ENCODE data around the gene DRAM2. TPM values are rescaled to one million over a fixed set of nuclear protein-coding genes. Genes with fewer than 3 reads are reported as not detected.

DRAM2 gene
- total RNA-seq, 4 donors from 2014 or later: 28.7 to 31.6 (median 30.0) TPM

GRCh38 chr1:111142356-111142975 lies 2.6 kb upstream of the DRAM2 start:
- Histone ChIP-seq H3K27ac (replicated peaks in 1 of 4) (no peak overlapping the region), H3K9me3 (no peaks in the 10 kb centered on the region), H3K4me3 (no peak overlapping the region), H3K4me1 (peaks cover 28 to 39% (median 34%) of the 10 kb centered on the region in 4 donors), H3K27me3 (no peaks in the 10 kb centered on the region), H3K36me3 (peaks cover 0 to 4% (median 0%) of the 10 kb centered on the region in 4 donors)
- intact Hi-C loops (cut with DNase I): no loop called here
- DNase-seq (ENCODE audit: extremely low spot score): no peak
- 76% methylated on average over 5 of the region's 5 CpGs for WGBS
- TF ChIP-seq CTCF (IDR thresholded peaks at IDR 0.05): no peak
- no peak for TF ChIP-seq POLR2A (IDR thresholded peaks at IDR 0.05; ENCODE audit: low read depth)
- no peak for TF ChIP-seq EP300 (IDR thresholded peaks at IDR 0.05)
- no peak for TF ChIP-seq POLR2AphosphoS5 (IDR thresholded peaks at IDR 0.05)

DNA sequence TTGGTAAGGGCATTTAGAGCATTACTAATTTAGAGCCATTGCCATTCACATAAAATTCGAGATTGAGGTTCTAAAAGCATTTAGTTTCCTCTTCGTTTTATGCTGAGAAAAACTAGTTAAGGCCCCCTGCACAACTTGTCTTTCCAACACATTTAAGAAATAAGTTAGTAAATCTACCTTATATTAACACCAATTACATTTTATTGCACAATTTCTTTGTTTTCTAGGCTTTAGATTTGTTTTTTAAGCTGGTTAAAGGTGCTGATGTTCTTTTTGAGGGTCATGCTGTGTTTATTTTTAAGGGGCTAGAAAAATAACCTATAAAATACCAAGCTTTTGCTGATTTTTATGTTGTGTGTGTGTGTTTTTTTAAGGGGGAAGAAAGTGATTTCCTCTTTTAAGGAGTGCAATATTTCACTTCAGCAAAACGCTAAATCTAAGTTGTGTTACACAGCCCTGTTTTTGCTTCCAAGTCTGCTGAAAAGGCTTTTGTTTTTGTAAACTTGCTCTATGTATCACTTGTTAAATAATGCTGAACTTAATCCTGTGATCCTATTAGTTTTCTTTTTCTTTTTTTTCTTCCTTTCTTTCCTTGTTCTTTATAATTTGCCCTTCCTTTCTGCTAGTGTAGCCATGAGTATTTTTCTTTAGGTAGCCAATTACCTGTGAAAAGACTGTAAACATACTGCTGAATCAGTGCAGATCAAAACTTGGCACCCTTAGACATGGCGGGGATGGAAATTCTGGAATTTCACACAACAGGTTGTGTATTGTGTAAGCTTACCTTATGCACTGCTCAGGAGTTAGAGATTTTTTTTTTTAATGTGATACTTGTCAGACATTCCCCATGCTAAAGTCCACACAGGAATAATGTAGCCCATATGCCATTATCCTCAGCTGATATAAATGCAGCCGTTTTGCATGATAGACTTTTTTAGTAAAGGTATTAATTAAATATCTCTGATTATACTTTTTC lies 1.6 kb upstream of the DRAM2 start:
- H3K4me3 ChIP-seq: peak overlapping the region; percentile 58 to 96 (median 85)
- H3K36me3 ChIP-seq: peaks cover 0 to 6% (median 2%) of the 10 kb centered on the region in 4 donors
- TF ChIP-seq POLR2AphosphoS5 (IDR thresholded peaks at IDR 0.05): no peak
- TF ChIP-seq CTCF (IDR thresholded peaks at IDR 0.05): no peak
- no peak for TF ChIP-seq EP300 (IDR thresholded peaks at IDR 0.05)
- no peak for TF ChIP-seq POLR2A (IDR thresholded peaks at IDR 0.05; ENCODE audit: low read depth)
- no peak overlapping the region for H3K27ac ChIP-seq (replicated peaks in 1 of 4)
- no peaks in the 10 kb centered on the region for H3K9me3 ChIP-seq
- no peak for DNase-seq (ENCODE audit: extremely low spot score)
- no peaks in the 10 kb centered on the region for H3K27me3 ChIP-seq
- intact Hi-C loops (cut with DNase I): no loop called here
- H3K4me1 ChIP-seq: peaks cover 28 to 39% (median 34%) of the 10 kb centered on the region in 4 donors
- 42% methylated on average over 5 of the region's 5 CpGs for WGBS

GRCh38 chr1:111140680-111140967 lies 731 bp upstream of the DRAM2 start:
- H3K36me3 ChIP-seq: peaks cover 0 to 14% (median 6%) of the 10 kb centered on the region in 4 donors
- peak overlapping the region; percentile 92 to 96 (median 93) for H3K27ac ChIP-seq (replicated peaks in 1 of 4)
- peak overlapping the region; percentile 58 to 96 (median 85) for H3K4me3 ChIP-seq
- H3K9me3 ChIP-seq: no peaks in the 10 kb centered on the region
- H3K4me1 ChIP-seq: peaks cover 28 to 39% (median 34%) of the 10 kb centered on the region in 4 donors
- intact Hi-C loops (cut with DNase I): no loop called here
- H3K27me3 ChIP-seq: no peaks in the 10 kb centered on the region
- 0% methylated on average over 3 of the region's 9 CpGs for WGBS
- DNase-seq (ENCODE audit: extremely low spot score): no peak
- no peak for TF ChIP-seq POLR2A (IDR thresholded peaks at IDR 0.05; ENCODE audit: low read depth)
- TF ChIP-seq CTCF (IDR thresholded peaks at IDR 0.05): no peak
- TF ChIP-seq EP300 (IDR thresholded peaks at IDR 0.05): no peak
- no peak for TF ChIP-seq POLR2AphosphoS5 (IDR thresholded peaks at IDR 0.05)

GRCh38 chr1:111139324-111139955 lies 453 bp downstream of the DRAM2 start:
- DNase-seq (ENCODE audit: extremely low spot score): no peak

More at GRCh38 chr1:111139324-111139955, 453 bp downstream of the DRAM2 start:
- under 1% methylated on average over 30 of the region's 33 CpGs for WGBS
- TF ChIP-seq EP300 (IDR thresholded peaks at IDR 0.05) (no peak), POLR2A (IDR thresholded peaks at IDR 0.05; ENCODE audit: low read depth) (no peak), CTCF (IDR thresholded peaks at IDR 0.05) (no peak), POLR2AphosphoS5 (IDR thresholded peaks at IDR 0.05) (no peak)
- intact Hi-C loops (cut with DNase I): no loop called here
- H3K4me1 ChIP-seq: peaks cover 28 to 39% (median 34%) of the 10 kb centered on the region in 4 donors
- H3K9me3 ChIP-seq: no peaks in the 10 kb centered on the region
- no peaks in the 10 kb centered on the region for H3K27me3 ChIP-seq
- peaks cover 0 to 20% (median 10%) of the 10 kb centered on the region in 4 donors for H3K36me3 ChIP-seq
- H3K27ac ChIP-seq (replicated peaks in 1 of 4): peak overlapping the region; percentile 92 to 96 (median 93)
- H3K4me3 ChIP-seq: peak overlapping the region; percentile 58 to 96 (median 85)
